ENCODE data around the gene PSMG4. TPM values are rescaled to one million over a fixed set of nuclear protein-coding genes. Genes with fewer than 3 reads are reported as not detected.

Gene PSMG4
- total RNA-seq, 1 experiment from 2014 or later: 40.0 TPM

DNA sequence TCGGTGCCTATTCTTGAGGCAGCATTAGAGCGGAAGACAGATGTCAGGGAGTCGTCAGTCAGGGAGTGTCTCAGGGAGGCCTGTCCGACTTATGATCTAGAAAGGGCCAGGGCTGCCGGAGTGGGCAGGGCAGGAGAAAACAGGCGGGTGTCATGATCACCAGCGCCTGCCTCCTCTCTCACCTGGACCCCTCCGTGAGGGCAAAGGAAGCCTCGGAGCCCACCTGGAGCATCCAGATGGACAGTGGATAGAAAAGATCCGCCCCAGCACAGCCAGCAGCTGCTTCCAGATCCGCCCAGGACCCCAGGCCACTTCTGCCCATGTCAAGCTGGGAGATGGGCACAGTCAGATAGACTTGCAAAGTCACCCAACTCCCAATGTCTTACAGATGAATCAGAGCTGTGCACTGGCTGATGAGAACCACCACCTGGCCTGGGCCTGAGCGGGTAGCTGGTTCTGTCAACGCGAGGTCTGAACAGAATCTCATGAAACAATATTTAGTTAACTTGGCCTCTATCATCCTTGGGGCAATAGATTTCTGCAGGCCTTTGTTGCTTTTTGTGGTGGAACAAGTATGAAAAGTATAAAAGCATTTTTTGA lies 22.2 kb downstream of the PSMG4 start:
- H3K27ac Mint-ChIP-seq (ENCODE audit: low read depth, unreplicated experiment): no peak overlapping the region
- TF ChIP-seq, protein P1, sequence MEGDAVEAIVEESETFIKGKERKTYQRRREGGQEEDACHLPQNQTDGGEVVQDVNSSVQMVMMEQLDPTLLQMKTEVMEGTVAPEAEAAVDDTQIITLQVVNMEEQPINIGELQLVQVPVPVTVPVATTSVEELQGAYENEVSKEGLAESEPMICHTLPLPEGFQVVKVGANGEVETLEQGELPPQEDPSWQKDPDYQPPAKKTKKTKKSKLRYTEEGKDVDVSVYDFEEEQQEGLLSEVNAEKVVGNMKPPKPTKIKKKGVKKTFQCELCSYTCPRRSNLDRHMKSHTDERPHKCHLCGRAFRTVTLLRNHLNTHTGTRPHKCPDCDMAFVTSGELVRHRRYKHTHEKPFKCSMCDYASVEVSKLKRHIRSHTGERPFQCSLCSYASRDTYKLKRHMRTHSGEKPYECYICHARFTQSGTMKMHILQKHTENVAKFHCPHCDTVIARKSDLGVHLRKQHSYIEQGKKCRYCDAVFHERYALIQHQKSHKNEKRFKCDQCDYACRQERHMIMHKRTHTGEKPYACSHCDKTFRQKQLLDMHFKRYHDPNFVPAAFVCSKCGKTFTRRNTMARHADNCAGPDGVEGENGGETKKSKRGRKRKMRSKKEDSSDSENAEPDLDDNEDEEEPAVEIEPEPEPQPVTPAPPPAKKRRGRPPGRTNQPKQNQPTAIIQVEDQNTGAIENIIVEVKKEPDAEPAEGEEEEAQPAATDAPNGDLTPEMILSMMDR (IDR thresholded peaks at IDR 0.05; ENCODE audit: unreplicated experiment): no peak
- peaks cover 11% of the 10 kb centered on the region for H3K4me1 Mint-ChIP-seq (ENCODE audit: insufficient read depth, unreplicated experiment)
- intact Hi-C loops (cut with micrococcal nuclease): loop anchor here (5.0 kb wide), 1 partner anchor 111 kb away; no protein-coding TSS in a partner anchor
- no peak overlapping the region for H3K4me3 Mint-ChIP-seq (ENCODE audit: unreplicated experiment)
- H3K36me3 Mint-ChIP-seq (ENCODE audit: insufficient read depth, unreplicated experiment): peaks cover 17% of the 10 kb centered on the region
- no peaks in the 10 kb centered on the region for H3K9me3 Mint-ChIP-seq (ENCODE audit: unreplicated experiment)
- no TSS peak for BruUV-seq (replicated peaks)
- POLR2A ChIA-PET: interaction anchor here (1.0 to 2.4 kb wide), 11 partner anchors 106 to 740 kb away, joined by 3 to 27 read pairs (median 6); partner anchors contain the start of genes BPHL and SLC22A23
- H3K27me3 Mint-ChIP-seq (ENCODE audit: insufficient read depth, unreplicated experiment): no peaks in the 10 kb centered on the region
- CTCF ChIA-PET: interaction anchor here (0.6 to 3.8 kb wide), 17 partner anchors 14 to 833 kb away, joined by 3 to 49 read pairs (median 4); partner anchors contain the start of genes NQO2 and PSMG4
- DNase-seq (ENCODE audit: unreplicated experiment): no peak

DNA sequence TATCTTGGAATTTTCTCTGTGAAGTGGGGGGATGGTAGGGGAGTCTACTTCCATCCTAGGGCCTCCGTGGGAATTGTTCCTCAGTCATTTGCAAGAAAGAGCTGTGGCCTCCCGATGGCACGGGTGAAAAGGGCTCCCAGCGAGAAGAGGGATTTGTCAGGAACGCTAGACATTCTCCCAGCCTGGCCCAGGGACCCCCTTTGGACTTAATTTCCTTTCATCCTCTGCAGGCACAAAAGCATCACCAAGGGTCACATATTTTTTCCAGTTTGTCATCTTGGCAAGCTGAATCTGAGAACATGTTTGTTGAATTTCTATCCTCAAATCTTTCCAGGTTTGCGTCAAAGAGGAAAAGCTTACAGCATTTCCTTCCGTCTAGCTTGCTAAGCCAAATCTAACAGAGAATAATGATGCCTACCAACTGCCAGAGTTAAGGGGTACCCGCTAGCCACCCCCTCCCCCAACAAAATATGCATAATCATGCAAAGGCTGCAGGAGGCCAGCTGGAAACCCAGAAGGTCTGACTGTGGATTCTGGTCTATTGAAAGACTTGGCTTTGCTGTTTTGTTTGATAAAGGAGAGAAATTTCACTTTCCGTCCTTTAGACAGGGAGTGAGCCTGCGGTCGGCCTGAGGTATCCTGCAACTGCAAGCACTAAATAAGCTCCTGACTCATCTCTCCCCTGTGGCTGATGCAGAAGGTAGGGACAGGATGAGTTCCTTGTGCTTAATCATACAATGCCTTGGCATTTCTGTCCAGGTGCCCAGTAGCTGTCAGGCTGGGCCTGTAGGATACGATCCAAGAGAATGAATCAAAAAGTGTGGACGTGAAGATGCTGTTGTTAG lies 23.1 kb downstream of the PSMG4 start:
- intact Hi-C loops (cut with micrococcal nuclease): loop anchor here (1.0 to 5.0 kb wide), 2 partner anchors 110 to 173 kb away; no protein-coding TSS in a partner anchor
- no peaks in the 10 kb centered on the region for H3K9me3 Mint-ChIP-seq (ENCODE audit: unreplicated experiment)
- no peak overlapping the region for H3K27ac Mint-ChIP-seq (ENCODE audit: low read depth, unreplicated experiment)
- TF ChIP-seq, protein P1 (IDR thresholded peaks at IDR 0.05; ENCODE audit: unreplicated experiment): no peak
- CTCF ChIA-PET: interaction anchor here (0.5 to 3.8 kb wide), 24 partner anchors 13 to 832 kb away, joined by 3 to 49 read pairs (median 3); partner anchors contain the start of gene PSMG4
- BruUV-seq (replicated peaks): no TSS peak
- H3K4me1 Mint-ChIP-seq (ENCODE audit: insufficient read depth, unreplicated experiment): peaks cover 11% of the 10 kb centered on the region
- peak; percentile 94 for DNase-seq (ENCODE audit: unreplicated experiment)
- H3K27me3 Mint-ChIP-seq (ENCODE audit: insufficient read depth, unreplicated experiment): no peaks in the 10 kb centered on the region
- peaks cover 17% of the 10 kb centered on the region for H3K36me3 Mint-ChIP-seq (ENCODE audit: insufficient read depth, unreplicated experiment)
- POLR2A ChIA-PET: interaction anchor here (0.5 to 2.4 kb wide), 30 partner anchors 9 to 739 kb away, joined by 3 to 27 read pairs (median 4); partner anchors contain the start of genes BPHL, SLC22A23 and TUBB2A
- no peak overlapping the region for H3K4me3 Mint-ChIP-seq (ENCODE audit: unreplicated experiment)

DNA sequence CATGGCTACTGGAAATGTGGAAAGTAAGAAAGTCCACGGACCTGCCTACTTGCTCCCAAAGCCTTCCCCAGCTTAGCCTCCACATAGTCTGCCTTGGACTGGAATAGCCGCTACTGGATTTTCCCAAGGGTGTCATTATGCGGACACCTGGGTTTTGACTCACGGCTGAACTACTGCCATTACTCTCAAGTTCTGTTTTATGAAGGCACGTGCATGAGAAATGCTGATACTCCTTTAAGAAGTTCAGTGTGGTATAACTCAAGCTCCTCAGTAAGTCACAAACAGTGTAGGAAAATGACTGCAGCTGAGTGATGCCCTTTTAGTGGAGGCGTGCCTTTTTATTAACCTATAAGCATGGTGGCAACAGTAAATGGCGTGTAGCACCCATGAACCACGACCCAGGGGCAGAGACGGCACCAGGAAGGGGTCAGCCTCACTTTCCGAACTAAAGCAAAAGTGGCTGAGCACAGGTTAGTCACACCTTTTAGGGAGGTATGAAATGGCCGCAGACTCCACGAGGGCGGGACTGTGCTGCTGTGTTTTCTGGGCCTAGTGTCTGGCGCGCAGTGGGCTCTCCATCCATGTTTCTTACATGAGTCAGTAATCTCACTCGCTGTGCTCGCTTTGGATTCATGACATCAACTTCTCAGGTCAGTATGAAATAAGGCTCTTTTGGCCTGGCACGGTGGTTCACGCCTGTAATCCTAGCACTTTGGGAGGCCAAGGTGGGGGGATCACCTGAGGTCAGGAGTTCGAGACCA lies 23.9 kb downstream of the PSMG4 start:
- Mint-ChIP-seq H3K4me3 (ENCODE audit: unreplicated experiment) (no peak overlapping the region), H3K9me3 (ENCODE audit: unreplicated experiment) (no peaks in the 10 kb centered on the region), H3K27ac (ENCODE audit: low read depth, unreplicated experiment) (no peak overlapping the region), H3K4me1 (ENCODE audit: insufficient read depth, unreplicated experiment) (peaks cover 11% of the 10 kb centered on the region), H3K36me3 (ENCODE audit: insufficient read depth, unreplicated experiment) (peaks cover 17% of the 10 kb centered on the region), H3K27me3 (ENCODE audit: insufficient read depth, unreplicated experiment) (no peaks in the 10 kb centered on the region)
- no TSS peak for BruUV-seq (replicated peaks)
- TF ChIP-seq, protein P1 (IDR thresholded peaks at IDR 0.05; ENCODE audit: unreplicated experiment): no peak
- CTCF ChIA-PET: interaction anchor here (0.6 to 3.8 kb wide), 14 partner anchors 12 to 463 kb away, joined by 3 to 49 read pairs (median 4); partner anchors contain the start of gene PSMG4
- POLR2A ChIA-PET: interaction anchor here (0.6 to 2.4 kb wide), 25 partner anchors 17 to 450 kb away, joined by 3 to 27 read pairs (median 5); partner anchors contain the start of genes BPHL, SLC22A23 and TUBB2A
- no peak for DNase-seq (ENCODE audit: unreplicated experiment)
- intact Hi-C loops (cut with micrococcal nuclease): loop anchor here (1.0 to 5.0 kb wide), 2 partner anchors 110 to 173 kb away; no protein-coding TSS in a partner anchor
